HepG2 (cell line): ENCODE results near the gene SLC16A1. TPM values are rescaled to one million over a fixed set of nuclear protein-coding genes. Genes with fewer than 3 reads are reported as not detected.

Source experiments
- ARNT2 ChIP-seq: sonication (generic); formaldehyde crosslinking; IDR thresholded peaks from 2 replicates; pipeline ENCODE4 v1.8.0; 2022; ENCODE audit warnings: mild to moderate bottlenecking, low read depth, missing genetic modification reagents, moderate library complexity
- HDAC2 ChIP-seq: sonication (generic); formaldehyde crosslinking; IDR thresholded peaks from 2 replicates; pipeline ENCODE4 v1.4.0; 2020; ENCODE audit warnings: missing genetic modification reagents
- HNRNPH1 ChIP-seq: fragments of 200-400 bp; formaldehyde crosslinking; optimal IDR thresholded peaks from 2 replicates; pipeline ENCODE3; 2017; ENCODE audit warnings: mild to moderate bottlenecking, low read depth, low read length
- KLF9 ChIP-seq: IDR thresholded peaks from 2 replicates; pipeline ENCODE4 v1.6.1; 2016; ENCODE audit warnings: low read depth
- MAFF ChIP-seq: IDR thresholded peaks from 2 replicates; pipeline ENCODE4 v1.6.1; 2011; ENCODE audit warnings: low read depth, low read length, improper control_type of control experiment
- MATR3 ChIP-seq: sonication (generic); formaldehyde crosslinking; IDR thresholded peaks from 2 replicates; pipeline ENCODE4 v1.4.0; 2020; ENCODE audit warnings: missing genetic modification reagents
- MED1 ChIP-seq: sonication (generic); formaldehyde crosslinking; IDR thresholded peaks from 2 replicates; pipeline ENCODE4 v1.4.0; 2020; ENCODE audit warnings: missing genetic modification reagents
- MED13 ChIP-seq: sonication (generic); formaldehyde crosslinking; IDR thresholded peaks from 2 replicates; pipeline ENCODE4 v1.5.0; 2020; ENCODE audit warnings: missing genetic modification reagents
- MIER2 ChIP-seq: IDR thresholded peaks from 2 replicates; pipeline ENCODE4 v1.6.1; 2016; ENCODE audit warnings: missing biosample characterization, missing genetic modification reagents
- NFIC ChIP-seq: IDR thresholded peaks from 2 replicates; pipeline ENCODE4 v1.6.1; 2012; ENCODE audit warnings: mild to moderate bottlenecking, low read length, inconsistent platforms
- NFKBIZ ChIP-seq: IDR thresholded peaks from 2 replicates; pipeline ENCODE4 v1.6.1; 2018; ENCODE audit warnings: missing genetic modification reagents, missing compliant biosample characterization
- RARG ChIP-seq: sonication (generic); formaldehyde crosslinking; IDR thresholded peaks from 2 replicates; pipeline ENCODE4 v1.4.0; 2020; ENCODE audit warnings: low read depth, mild to moderate bottlenecking, missing genetic modification reagents
- RCOR2 ChIP-seq: IDR thresholded peaks from 2 replicates; pipeline ENCODE4 v1.6.1; 2016; ENCODE audit warnings: missing biosample characterization, missing genetic modification reagents
- SAP130 ChIP-seq: IDR thresholded peaks from 2 replicates; pipeline ENCODE4 v1.6.1; 2016; ENCODE audit warnings: low read depth
- SIN3B ChIP-seq: fragments of 150-350 bp; IDR thresholded peaks from 2 replicates; pipeline ENCODE4 v1.6.1; 2014; ENCODE audit warnings: low read length
- SMAD1 ChIP-seq: sonication (generic); formaldehyde crosslinking; IDR thresholded peaks from 2 replicates; pipeline ENCODE4 v1.4.0; 2020; ENCODE audit warnings: missing genetic modification reagents, low read depth, mild to moderate bottlenecking, borderline replicate concordance
- SMAD3 ChIP-seq: sonication (generic); formaldehyde crosslinking; IDR thresholded peaks from 2 replicates; pipeline ENCODE4 v1.4.0; 2020; ENCODE audit warnings: missing genetic modification reagents
- TAF1 ChIP-seq: sonication (generic); formaldehyde crosslinking; IDR thresholded peaks from 2 replicates; pipeline ENCODE4 v1.4.0; 2020; ENCODE audit warnings: missing genetic modification reagents
- ZFP36L2 ChIP-seq: sonication (generic); formaldehyde crosslinking; IDR thresholded peaks from 2 replicates; pipeline ENCODE4 v1.4.0; 2020; ENCODE audit warnings: missing genetic modification reagents
- ZNF101 ChIP-seq: sonication (generic); formaldehyde crosslinking; IDR thresholded peaks from 2 replicates; pipeline ENCODE4 v1.4.0; 2020; ENCODE audit warnings: mild to moderate bottlenecking, low read depth, missing genetic modification reagents, borderline replicate concordance
- ZNF34 ChIP-seq: sonication (generic); formaldehyde crosslinking; IDR thresholded peaks from 2 replicates; pipeline ENCODE4 v1.4.0; 2020; ENCODE audit warnings: mild to moderate bottlenecking, missing genetic modification reagents, borderline replicate concordance
- ZNF549 ChIP-seq: sonication (generic); formaldehyde crosslinking; IDR thresholded peaks from 2 replicates; pipeline ENCODE4 v1.5.0; 2020; ENCODE audit warnings: missing genetic modification reagents
- ZNF563 ChIP-seq: sonication (generic); formaldehyde crosslinking; IDR thresholded peaks from 2 replicates; pipeline ENCODE4 v1.8.0; 2022; ENCODE audit warnings: mild to moderate bottlenecking, moderate library complexity, missing genetic modification reagents
- ZNF749 ChIP-seq: sonication (generic); formaldehyde crosslinking; IDR thresholded peaks from 2 replicates; pipeline ENCODE4 v1.8.0; 2022; ENCODE audit warnings: mild to moderate bottlenecking, missing genetic modification reagents, moderate library complexity, borderline replicate concordance
- ZNF841 ChIP-seq: sonication (generic); formaldehyde crosslinking; IDR thresholded peaks from 2 replicates; pipeline ENCODE4 v1.8.1; 2023; ENCODE audit warnings: missing genetic modification reagents, borderline replicate concordance
- ZNF883 ChIP-seq: sonication (generic); formaldehyde crosslinking; IDR thresholded peaks from 2 replicates; pipeline ENCODE4 v1.5.1; 2020; ENCODE audit warnings: mild to moderate bottlenecking, missing genetic modification reagents; ENCODE audit errors: not compliant biosample characterization
- ZNF891 ChIP-seq: sonication (generic); formaldehyde crosslinking; IDR thresholded peaks from 2 replicates; pipeline ENCODE4 v1.5.0; 2020; ENCODE audit warnings: mild to moderate bottlenecking, missing genetic modification reagents
- ZSCAN21 ChIP-seq: sonication (generic); formaldehyde crosslinking; IDR thresholded peaks from 2 replicates; pipeline ENCODE4 v1.8.0; 2022; ENCODE audit warnings: mild to moderate bottlenecking, missing genetic modification reagents, moderate library complexity, borderline replicate concordance
- polyA plus RNA-seq, 8 experiments: library from polyadenylated mRNA; depleted of rRNA in 3 of 8; stranded (reverse) in 7 of 8; unstranded in 1 of 8; fragments of >200 nt; fragmentation: Illumina TruSeq in 4 of 8; extraction: Trizol in 4 of 8; gene quantifications; 2 replicates each; pipeline versions ENCODE4 v1.2.1 to v1.2.3, GENCODE V29; 2011 to 2016; ENCODE audit warnings: low read depth in 4 of 8, missing spikeins in 1 of 8, mixed read lengths in 1 of 8; ENCODE audit not compliant: insufficient read depth in 1 of 8
- total RNA-seq, 5 experiments: library from RNA; depleted of rRNA; stranded (reverse); fragments of >200 nt; fragmentation: Illumina TruSeq; extraction: Trizol; gene quantifications; 2 replicates each; pipeline ENCODE4 v1.2.3, GENCODE V29; 2016; ENCODE audit warnings: low read depth in 1 of 5
- TF ChIP-seq, protein P1 (sequence below): sonication (generic); formaldehyde crosslinking; IDR thresholded peaks from 2 replicates; pipeline ENCODE4 v1.4.0; 2020; ENCODE audit warnings: missing genetic modification reagents
- TF ChIP-seq, protein P2 (sequence below): sonication (generic); formaldehyde crosslinking; IDR thresholded peaks from 2 replicates; pipeline ENCODE4 v1.9.0; 2021; ENCODE audit warnings: missing genetic modification reagents, borderline replicate concordance
- TF ChIP-seq, protein P3 (sequence below): IDR thresholded peaks from 2 replicates; pipeline ENCODE4 v1.6.1; 2016; ENCODE audit warnings: missing genetic modification reagents, missing compliant biosample characterization

Gene SLC16A1
- total and polyA plus RNA-seq, 2 of the 13 experiments (the other 11 are each of a cell fraction or from before 2014, with no cell fraction given) = 106 to 142 TPM

DNA sequence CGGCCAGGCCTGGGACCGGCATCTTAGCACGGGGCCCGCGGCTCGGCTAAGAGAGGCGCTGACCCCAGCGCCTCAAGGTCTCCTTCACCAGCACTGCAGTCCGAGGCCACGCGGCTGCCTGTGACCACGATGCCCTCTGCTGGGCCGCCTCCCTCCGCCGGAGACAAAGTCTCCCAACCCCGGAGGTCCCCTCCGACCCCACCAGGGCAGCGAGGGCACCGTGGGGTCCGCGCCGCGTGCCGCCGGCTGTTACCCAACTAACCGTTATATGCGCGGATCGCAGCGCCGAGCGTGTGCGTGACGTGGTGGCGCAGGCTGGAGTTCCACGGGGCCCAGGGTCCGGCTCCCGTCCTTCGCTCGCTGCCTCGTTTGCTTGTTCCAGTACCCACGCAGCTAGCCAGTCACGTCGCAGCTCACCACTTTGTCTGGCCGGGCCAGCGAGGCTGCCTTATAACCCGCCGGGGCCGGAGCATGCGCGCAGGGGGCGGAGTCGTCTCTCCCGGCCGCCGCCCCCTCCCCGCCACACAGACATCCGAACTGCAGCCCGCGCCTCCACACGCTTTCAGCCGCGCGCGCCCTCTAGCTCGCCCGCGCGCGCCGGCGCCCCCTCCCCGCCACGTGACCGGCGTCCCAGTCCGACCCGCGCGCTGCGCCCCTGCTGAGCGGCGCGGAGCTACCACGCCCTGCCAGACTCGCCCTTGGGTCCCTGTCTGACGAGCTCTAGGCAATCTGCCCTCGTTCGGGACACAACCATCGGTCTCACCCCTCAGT lies at the start of gene SLC16A1 (continued):
- TF ChIP-seq NFKBIZ = peak; percentile 13; the same call in 1 of the 2 replicates
- no peak for TF ChIP-seq ZFP36L2 (CRISPR knock-in tag)
- no peak for TF ChIP-seq MIER2 (CRISPR knock-in tag)
- peak; percentile 87 for TF ChIP-seq TAF1 (CRISPR knock-in tag)
- no peak for TF ChIP-seq ZNF841 (CRISPR knock-in tag)
- TF ChIP-seq, protein P1, sequence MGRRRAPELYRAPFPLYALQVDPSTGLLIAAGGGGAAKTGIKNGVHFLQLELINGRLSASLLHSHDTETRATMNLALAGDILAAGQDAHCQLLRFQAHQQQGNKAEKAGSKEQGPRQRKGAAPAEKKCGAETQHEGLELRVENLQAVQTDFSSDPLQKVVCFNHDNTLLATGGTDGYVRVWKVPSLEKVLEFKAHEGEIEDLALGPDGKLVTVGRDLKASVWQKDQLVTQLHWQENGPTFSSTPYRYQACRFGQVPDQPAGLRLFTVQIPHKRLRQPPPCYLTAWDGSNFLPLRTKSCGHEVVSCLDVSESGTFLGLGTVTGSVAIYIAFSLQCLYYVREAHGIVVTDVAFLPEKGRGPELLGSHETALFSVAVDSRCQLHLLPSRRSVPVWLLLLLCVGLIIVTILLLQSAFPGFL (CRISPR knock-in tag) = 0 out of 2 replicates have a peak, but pooled peaks have one; percentile 86
- no peak for TF ChIP-seq ZNF749 (CRISPR knock-in tag)
- TF ChIP-seq, protein P2, sequence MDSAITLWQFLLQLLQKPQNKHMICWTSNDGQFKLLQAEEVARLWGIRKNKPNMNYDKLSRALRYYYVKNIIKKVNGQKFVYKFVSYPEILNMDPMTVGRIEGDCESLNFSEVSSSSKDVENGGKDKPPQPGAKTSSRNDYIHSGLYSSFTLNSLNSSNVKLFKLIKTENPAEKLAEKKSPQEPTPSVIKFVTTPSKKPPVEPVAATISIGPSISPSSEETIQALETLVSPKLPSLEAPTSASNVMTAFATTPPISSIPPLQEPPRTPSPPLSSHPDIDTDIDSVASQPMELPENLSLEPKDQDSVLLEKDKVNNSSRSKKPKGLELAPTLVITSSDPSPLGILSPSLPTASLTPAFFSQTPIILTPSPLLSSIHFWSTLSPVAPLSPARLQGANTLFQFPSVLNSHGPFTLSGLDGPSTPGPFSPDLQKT (CRISPR knock-in tag) = no peak
- TF ChIP-seq MED13 = no peak
- TF ChIP-seq SMAD3 = no peak
- peak; percentile 53 for TF ChIP-seq HDAC2
- no peak for TF ChIP-seq ZNF101 (CRISPR knock-in tag)
- no peak; the same call in 1 of the 2 replicates for TF ChIP-seq RARG (CRISPR knock-in tag)
- TF ChIP-seq SAP130 (CRISPR knock-in tag) = peak; percentile 82
- no peak for TF ChIP-seq ZNF549
- no peak for TF ChIP-seq HNRNPH1
- TF ChIP-seq SMAD1 = no peak
- TF ChIP-seq RCOR2 = no peak
- TF ChIP-seq ARNT2 (CRISPR knock-in tag) = no peak; the same call in none of the 2 replicates
- TF ChIP-seq ZNF883 = peak; percentile 65
- TF ChIP-seq MAFF = no peak
- peak; percentile 63; the same call in 1 of the 2 replicates for TF ChIP-seq ZSCAN21 (CRISPR knock-in tag)
- TF ChIP-seq KLF9 = no peak
- TF ChIP-seq, protein P3, sequence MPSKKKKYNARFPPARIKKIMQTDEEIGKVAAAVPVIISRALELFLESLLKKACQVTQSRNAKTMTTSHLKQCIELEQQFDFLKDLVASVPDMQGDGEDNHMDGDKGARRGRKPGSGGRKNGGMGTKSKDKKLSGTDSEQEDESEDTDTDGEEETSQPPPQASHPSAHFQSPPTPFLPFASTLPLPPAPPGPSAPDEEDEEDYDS = peak; percentile 99
- TF ChIP-seq NFIC = no peak
- peak; percentile 21; the same call in 1 of the 2 replicates for TF ChIP-seq MED1
- peak; percentile 74 for TF ChIP-seq ZNF891 (CRISPR knock-in tag)
- no peak for TF ChIP-seq MATR3 (CRISPR knock-in tag)
- 0 out of 2 replicates have a peak, but pooled peaks have one; percentile 20 for TF ChIP-seq SIN3B
- TF ChIP-seq ZNF34 (CRISPR knock-in tag) = peak; percentile 65; the same call in 1 of the 2 replicates
- TF ChIP-seq ZNF563 = peak; percentile 32
